H1 (cell line): ENCODE data around the gene TARP.

Source experiments
- CTCF ChIA-PET: fragments of 300-600 bp; sonication (Branson Sonifier 250); formaldehyde crosslinking; loops from one replicate; lab custom pipeline; 2021; ENCODE audit not compliant: partially characterized antibody; lab: Charles Lee
- POLR2A ChIA-PET: fragments of 300-600 bp; sonication (Branson Sonifier 250); formaldehyde crosslinking; loops from one replicate; lab custom pipeline; 2021; ENCODE audit warnings: inconsistent platforms; ENCODE audit not compliant: partially characterized antibody; lab: Charles Lee
- DNase-seq, 2 experiments: peaks; one replicate each; pipeline versions ENCODE4 v3.0.0 to v3.0.0-alpha.2; 2010 to 2022; ENCODE audit warnings: low spot score in 2 of 2, low read depth in 1 of 2, mixed read lengths in 1 of 2
- FAIRE-seq: peaks from 2 replicates; lab custom pipeline; 2011; peaks lifted over from hg19 to GRCh38; lab: Jason Lieb, UNC
- H2AFZ ChIP-seq: 2 replicates; pipeline ENCODE4 v1.8.1; 2012; ENCODE audit warnings: low read length, inconsistent platforms
- H2AK5ac ChIP-seq: 2 replicates; pipeline ENCODE4 v1.6.1; 2013; ENCODE audit warnings: low read depth, low read length
- H2BK120ac ChIP-seq: replicated peaks from 2 replicates; pipeline ENCODE3; 2013; ENCODE audit warnings: low read depth, low read length, inconsistent platforms
- H2BK12ac ChIP-seq: 2 replicates; pipeline ENCODE4 v1.6.1; 2013; ENCODE audit warnings: low read depth, low read length
- H2BK15ac ChIP-seq: 2 replicates; pipeline ENCODE4 v1.6.1; 2013; ENCODE audit warnings: low read length
- H2BK20ac ChIP-seq: 2 replicates; pipeline ENCODE4 v1.6.1; 2013; ENCODE audit warnings: low read length
- H2BK5ac ChIP-seq: 2 replicates; pipeline ENCODE4 v1.6.1; 2013; ENCODE audit warnings: low read depth, low read length
- H3K14ac ChIP-seq: 2 replicates; pipeline ENCODE4 v1.6.1; 2013; ENCODE audit warnings: inconsistent platforms; ENCODE audit not compliant: insufficient read length
- H3K18ac ChIP-seq: 2 replicates; pipeline ENCODE4 v1.6.1; 2013; ENCODE audit warnings: low read length; ENCODE audit errors: extremely low read depth
- H3K23ac ChIP-seq: 2 replicates; pipeline ENCODE4 v1.6.1; 2013; ENCODE audit warnings: inconsistent platforms; ENCODE audit not compliant: insufficient read length
- H3K23me2 ChIP-seq: 2 replicates; pipeline ENCODE4 v1.6.1; 2013; ENCODE audit warnings: low read depth, low read length
- H3K27ac ChIP-seq: 2 replicates; pipeline ENCODE4 v1.6.1; 2011; ENCODE audit warnings: low read depth, low read length, inconsistent platforms
- H3K27me3 ChIP-seq, 4 experiments: replicated peaks in 1 of 4; 1 replicate in 1 of 4; 2 replicates in 3 of 4; pipeline versions ENCODE4 v1.6.1 to v1.8.1; 2011 to 2013; ENCODE audit warnings: low read length in 3 of 4, mild to moderate bottlenecking in 3 of 4, inconsistent platforms in 2 of 4, mixed read lengths in 2 of 4, moderate library complexity in 1 of 4; ENCODE audit not compliant: control insufficient read depth in 3 of 4, insufficient read depth in 3 of 4; ENCODE audit errors: extremely low read depth in 1 of 4
- H3K36me3 ChIP-seq, 4 experiments: 2 replicates each; pipeline versions ENCODE4 v1.6.1 to v1.8.1; 2011 to 2013; ENCODE audit warnings: mild to moderate bottlenecking in 4 of 4, low read length in 3 of 4, moderate library complexity in 2 of 4, control low read depth in 1 of 4, inconsistent platforms in 1 of 4; ENCODE audit not compliant: insufficient read depth in 4 of 4, control insufficient read depth in 2 of 4
- H3K4ac ChIP-seq: replicated peaks from 2 replicates; pipeline ENCODE3; 2013; ENCODE audit warnings: low read length, low read depth, mixed read lengths, inconsistent platforms; ENCODE audit not compliant: insufficient read length
- H3K4me1 ChIP-seq, 4 experiments: replicated peaks in 1 of 4; 1 replicate in 1 of 4; 2 replicates in 3 of 4; pipeline versions ENCODE4 v1.6.1 to v1.8.1; 2011 to 2013; ENCODE audit warnings: low read length in 3 of 4, inconsistent platforms in 2 of 4, mixed read lengths in 1 of 4; ENCODE audit not compliant: insufficient read depth in 4 of 4, control insufficient read depth in 3 of 4
- H3K4me2 ChIP-seq, 2 experiments: 2 replicates each; pipeline versions ENCODE4 v1.6.1 to v1.8.1; 2011 to 2013; ENCODE audit warnings: low read depth in 2 of 2, low read length in 2 of 2, control low read depth in 1 of 2, inconsistent platforms in 1 of 2, mild to moderate bottlenecking in 1 of 2; ENCODE audit not compliant: insufficient read depth in 1 of 2
- H3K4me3 ChIP-seq, 4 experiments: fragments of 200-600, 300-600 bp in 1 of 4; sonication (generic), shearing (Covaris generic), sonication (Bioruptor Twin) in 1 of 4; 2 replicates each; pipeline versions ENCODE4 v1.5.1 to v1.8.1; 2011 to 2016; ENCODE audit warnings: low read length in 4 of 4, low read depth in 3 of 4, control low read depth in 2 of 4, inconsistent platforms in 2 of 4, mild to moderate bottlenecking in 2 of 4, mixed read lengths in 1 of 4, moderate library complexity in 1 of 4; ENCODE audit not compliant: insufficient read depth in 2 of 4; ENCODE audit errors: extremely low read depth in 1 of 4
- H3K56ac ChIP-seq: replicated peaks from 2 replicates; pipeline ENCODE3; 2013; ENCODE audit warnings: low read depth, mild to moderate bottlenecking, mixed read lengths, low read length, inconsistent platforms; ENCODE audit not compliant: insufficient read length
- H3K79me1 ChIP-seq: 2 replicates; pipeline ENCODE4 v1.6.1; 2013; ENCODE audit warnings: low read depth, low read length, control low read depth
- H3K79me2 ChIP-seq, 2 experiments: 2 replicates each; pipeline versions ENCODE4 v1.6.1 to v1.8.1; 2012 to 2013; ENCODE audit warnings: low read length in 2 of 2, mild to moderate bottlenecking in 2 of 2, inconsistent platforms in 1 of 2; ENCODE audit not compliant: insufficient read depth in 2 of 2, control insufficient read depth in 1 of 2
- H3K9ac ChIP-seq, 4 experiments: replicated peaks in 1 of 4; 1 replicate in 1 of 4; 2 replicates in 3 of 4; pipeline versions ENCODE4 v1.6.1 to v1.8.1; 2011 to 2013; ENCODE audit warnings: low read depth in 3 of 4, low read length in 3 of 4, control low read depth in 2 of 4, mild to moderate bottlenecking in 2 of 4, moderate library complexity in 2 of 4, inconsistent platforms in 1 of 4; ENCODE audit errors: extremely low read depth in 1 of 4
- H3K9me3 ChIP-seq, 2 experiments: 2 replicates each; pipeline versions ENCODE4 v1.6.1 to v1.8.1; 2012 to 2013; ENCODE audit warnings: mild to moderate bottlenecking in 2 of 2, moderate library complexity in 2 of 2, control low read depth in 1 of 2, inconsistent platforms in 1 of 2, low read depth in 1 of 2, low read length in 1 of 2, mixed read lengths in 1 of 2; ENCODE audit not compliant: insufficient read depth in 2 of 2
- H4K20me1 ChIP-seq, 2 experiments: replicated peaks in 1 of 2; 2 replicates each; pipeline versions ENCODE3 to v1.8.1; 2011 to 2013; ENCODE audit warnings: inconsistent platforms in 2 of 2, low read length in 2 of 2, mild to moderate bottlenecking in 1 of 2; ENCODE audit not compliant: insufficient read depth in 2 of 2, control insufficient read depth in 1 of 2
- H4K5ac ChIP-seq: 2 replicates; pipeline ENCODE4 v1.6.1; 2013; ENCODE audit warnings: low read length, low read depth, mixed read lengths, inconsistent platforms; ENCODE audit not compliant: insufficient read length
- H4K8ac ChIP-seq: 2 replicates; pipeline ENCODE4 v1.8.0; 2013; ENCODE audit warnings: mild to moderate bottlenecking, moderate library complexity, low read length, inconsistent platforms; ENCODE audit not compliant: insufficient read depth; ENCODE audit errors: extremely low read depth
- H4K91ac ChIP-seq: replicated peaks from 2 replicates; pipeline ENCODE3; 2013; ENCODE audit warnings: low read length, mixed read lengths, inconsistent platforms; ENCODE audit not compliant: insufficient read length
- ASH2L ChIP-seq: fragments of 200-600, 300-600 bp; sonication (generic); IDR thresholded peaks from one replicate; pipeline ENCODE4 v1.7.1; 2017; ENCODE audit warnings: low read length
- ATF3 ChIP-seq: IDR thresholded peaks from 2 replicates; pipeline ENCODE4 v1.6.1; 2011; ENCODE audit warnings: low read depth, mild to moderate bottlenecking, low read length; ENCODE audit not compliant: insufficient read depth
- BRCA1 ChIP-seq: IDR thresholded peaks from 2 replicates; pipeline ENCODE4 v1.6.1; 2012; ENCODE audit warnings: low read depth, low read length, improper control_type of control experiment
- EGR1 ChIP-seq: IDR thresholded peaks from 2 replicates; pipeline ENCODE4 v1.6.1; 2011; ENCODE audit warnings: low read depth, low read length, borderline replicate concordance
- JUN ChIP-seq: IDR thresholded peaks from 2 replicates; pipeline ENCODE4 v1.6.1; 2011; ENCODE audit warnings: low read depth, mild to moderate bottlenecking, improper control_type of control experiment, low read length
- KDM1A ChIP-seq: fragments of 200-600, 300-600 bp; sonication (generic); IDR thresholded peaks from 2 replicates; pipeline ENCODE4 v1.7.1; 2016; ENCODE audit warnings: mild to moderate bottlenecking, low read length, borderline replicate concordance
- KDM4A ChIP-seq: IDR thresholded peaks from one replicate; pipeline ENCODE4 v1.7.1; 2012; ENCODE audit warnings: low read depth, mild to moderate bottlenecking, moderate library complexity, low read length, inconsistent platforms; ENCODE audit not compliant: severe bottlenecking
- NRF1 ChIP-seq: IDR thresholded peaks from 2 replicates; pipeline ENCODE4 v1.6.1; 2011; ENCODE audit warnings: mild to moderate bottlenecking, low read depth, low read length, improper control_type of control experiment
- POLR2AphosphoS5 ChIP-seq: IDR thresholded peaks from 2 replicates; pipeline ENCODE4 v1.6.1; 2011; ENCODE audit warnings: low read depth, low read length
- RAD21 ChIP-seq, 2 experiments: IDR thresholded peaks in 1 of 2; conservative IDR thresholded peaks in 1 of 2; 2 replicates each; pipeline ENCODE4 v1.6.1; 2011; ENCODE audit warnings: low read depth in 2 of 2, low read length in 2 of 2, improper control_type of control experiment in 1 of 2, inconsistent platforms in 1 of 2, mild to moderate bottlenecking in 1 of 2, moderate library complexity in 1 of 2
- RFX5 ChIP-seq: IDR thresholded peaks from 2 replicates; pipeline ENCODE4 v1.6.1; 2011; ENCODE audit warnings: low read depth, low read length, improper control_type of control experiment, borderline replicate concordance
- SP4 ChIP-seq: IDR thresholded peaks from 2 replicates; pipeline ENCODE4 v1.6.1; 2012; ENCODE audit warnings: low read length, inconsistent platforms
- SUZ12 ChIP-seq: fragments of 200-600 bp; sonication (generic); IDR thresholded peaks from 2 replicates; pipeline ENCODE4 v1.6.1; 2012; ENCODE audit warnings: mild to moderate bottlenecking, inconsistent platforms, low read length, moderate library complexity, mixed read lengths
- WGBS, 2 experiments: shearing (Covaris generic) in 1 of 2; methylation state at CpG; one replicate each; pipeline versions ENCODE4 v1.1.6 to v1.1.7; 2013 to 2015; ENCODE audit warnings: low lambda C conversion rate in 2 of 2, mixed read lengths in 2 of 2, inconsistent platforms in 1 of 2, low coverage in 1 of 2, missing lambda C conversion rate in 1 of 2; ENCODE audit not compliant: insufficient replicate concordance in 2 of 2, insufficient coverage in 1 of 2, insufficient read length in 1 of 2; ENCODE audit errors: extremely low coverage in 1 of 2, missing lambda C conversion rate in 1 of 2; 5-methylcytosine and 5-hydroxymethylcytosine counted together
- TF ChIP-seq, protein P1 (sequence below): IDR thresholded peaks from 2 replicates; pipeline ENCODE4 v1.6.1; 2012; ENCODE audit warnings: inconsistent platforms

TARP gene

DNA sequence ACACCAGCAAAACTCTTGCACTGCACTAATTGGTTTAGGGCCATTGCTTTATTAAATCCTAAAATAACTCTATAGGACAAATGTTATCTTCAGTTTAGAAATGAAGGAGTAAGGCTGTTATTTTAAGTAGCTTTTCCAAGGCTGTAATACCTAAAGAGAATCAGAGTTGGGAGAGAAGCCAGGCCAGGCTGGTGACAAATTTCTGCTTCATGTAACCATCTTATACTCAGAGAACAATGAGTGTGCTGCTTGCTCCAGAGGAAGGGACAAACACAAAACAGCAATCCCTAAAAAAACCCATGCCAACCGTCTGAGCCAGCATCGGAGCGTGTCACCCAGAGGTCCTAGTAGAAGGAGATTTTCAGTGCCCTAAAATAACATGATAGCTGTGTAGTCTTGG, 49.7 kb upstream of the TARP start:
- Histone ChIP-seq H3K36me3 (no peaks in the 10 kb centered on the region), H3K27ac (no peak overlapping the region), H3K9me3 (no peaks in the 10 kb centered on the region), H4K91ac (no peak overlapping the region), H2BK20ac (no peak overlapping the region), H2BK5ac (no peak overlapping the region), H4K20me1 (no peaks in the 10 kb centered on the region), H3K23me2 (no peaks in the 10 kb centered on the region), H2AFZ (no peak overlapping the region), H4K5ac (no peak overlapping the region), H3K18ac (no peak overlapping the region), H3K23ac (no peak overlapping the region), H3K4me3 (no peak overlapping the region), H3K14ac (no peak overlapping the region), H3K79me1 (no peaks in the 10 kb centered on the region), H3K4me1 (peaks cover 2 to 5% (median 3%) of the 10 kb centered on the region in 4 experiments; a peak in 3 of 7 replicates), H3K79me2 (no peaks in the 10 kb centered on the region), H2AK5ac (no peak overlapping the region), H3K4me2 (no peak overlapping the region), H3K56ac (no peak overlapping the region), H4K8ac (no peak overlapping the region), H3K27me3 (no peaks in the 10 kb centered on the region), H2BK12ac (no peak overlapping the region), H3K9ac (no peak overlapping the region), H2BK15ac (no peak overlapping the region), H2BK120ac (no peak overlapping the region), H3K4ac (no peak overlapping the region)
- POLR2A ChIA-PET, result interaction anchor here (1.0 kb wide), 1 partner anchor 18 kb away, joined by 3 read pairs; no protein-coding TSS in a partner anchor
- FAIRE-seq (no peak), DNase-seq (no peak)
- WGBS, 2 experiments, result 98% methylated on average over 3 of the region's 3 CpGs; no CpG with 5 or more reads in 1 of the 2 experiments
- CTCF ChIA-PET, result interaction anchor here (0.7 to 8.4 kb wide), 11 partner anchors 8 to 108 kb away, joined by 3 to 76 read pairs (median 7); no protein-coding TSS in a partner anchor
- TF ChIP-seq POLR2AphosphoS5 (no peak), ASH2L (no peak), ATF3 (no peak), NRF1 (no peak), SUZ12 (no peak), SP4 (no peak), KDM4A (no peak), RAD21 (IDR thresholded peaks at IDR 0.05 in 1 of 2, conservative IDR thresholded peaks at IDR 0.05 in 1 of 2; ENCODE audit: low read depth in 2 of 2, low read length in 2 of 2) (no peak), RFX5 (no peak), EGR1 (no peak), KDM1A (no peak), JUN (no peak), BRCA1 (no peak)
- TF ChIP-seq, protein P1, sequence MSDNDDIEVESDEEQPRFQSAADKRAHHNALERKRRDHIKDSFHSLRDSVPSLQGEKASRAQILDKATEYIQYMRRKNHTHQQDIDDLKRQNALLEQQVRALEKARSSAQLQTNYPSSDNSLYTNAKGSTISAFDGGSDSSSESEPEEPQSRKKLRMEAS, result no peak
